GM19467 (cell line): Measurements from ENCODE around the gene CLSTN1.

ENCODE experiments used
- ATAC-seq: cut with Tn5 transposase; IDR thresholded peaks from one replicate; pipeline ENCODE4 v1.9.1; 2021; ENCODE audit warnings: mild to moderate bottlenecking, moderate library complexity; ENCODE audit not compliant: unreplicated experiment

Gene CLSTN1

GRCh38 chr1:9823943-9824701 is at the start of gene CLSTN1:
Gene CLSTN1, minus strand, starts transcription at chr1:9823965. Its CDS starts 232 bp downstream, at chr1:9823733.
- peak; percentile 52 for ATAC-seq

GRCh38 chr1:9873385-9873784 is 49.6 kb upstream of the CLSTN1 start:
- no peak for ATAC-seq

GRCh38 chr1:9872430-9873165 is 48.8 kb upstream of the CLSTN1 start:
- ATAC-seq: no peak

GRCh38 chr1:9871707-9872425 is 48.1 kb upstream of the CLSTN1 start:
- no peak for ATAC-seq

- no peak for ATAC-seq
These were observed 47.3 kb upstream of the CLSTN1 start for GRCh38 chr1:9871021-9871420.

GRCh38 chr1:9870572-9870971 is 46.8 kb upstream of the CLSTN1 start:
- no peak for ATAC-seq

GRCh38 chr1:9869831-9870251 is 46.1 kb upstream of the CLSTN1 start:
- no peak for ATAC-seq

- no peak for ATAC-seq
These were observed 44.5 kb upstream of the CLSTN1 start for GRCh38 chr1:9868244-9868590.

GRCh38 chr1:9867408-9868243 is 43.9 kb upstream of the CLSTN1 start:
- peak; percentile 57 for ATAC-seq

- ATAC-seq: no peak
These were observed 43.1 kb upstream of the CLSTN1 start for GRCh38 chr1:9866836-9867235.

- ATAC-seq: no peak
These were observed 42.0 kb upstream of the CLSTN1 start for GRCh38 chr1:9865724-9866123.

GRCh38 chr1:9863371-9863770 is 39.6 kb upstream of the CLSTN1 start:
- no peak for ATAC-seq

- no peak for ATAC-seq
These were observed 37.6 kb upstream of the CLSTN1 start for GRCh38 chr1:9861360-9861759.

- ATAC-seq: no peak
These were observed 37.1 kb upstream of the CLSTN1 start for GRCh38 chr1:9860887-9861286.

- no peak for ATAC-seq
These were observed 35.7 kb upstream of the CLSTN1 start for GRCh38 chr1:9859281-9860014.

GRCh38 chr1:9858293-9859035 is 34.7 kb upstream of the CLSTN1 start:
- no peak for ATAC-seq

GRCh38 chr1:9855186-9855585 is 31.4 kb upstream of the CLSTN1 start:
- no peak for ATAC-seq

GRCh38 chr1:9853249-9853595 is 29.5 kb upstream of the CLSTN1 start:
- no peak for ATAC-seq

GRCh38 chr1:9852410-9853248 is 28.9 kb upstream of the CLSTN1 start:
- ATAC-seq: no peak
